HCT116 (cell line): ENCODE measurements around the gene RETREG1. TPM values are rescaled to one million over a fixed set of nuclear protein-coding genes. Genes with fewer than 3 reads are reported as not detected.

ENCODE experiments used
- ATAC-seq: fragments of 200-7000 bp; cut with Tn5 transposase; 2 replicates; pipeline ENCODE4 v1.9.1; 2020; ENCODE audit warnings: mild to moderate bottlenecking, moderate library complexity
- BruUV-seq: library from RNA; stranded (reverse); fragments of 400-500 nt; replicated peaks from 2 replicates; lab custom pipeline; 2021; lab: Mats Ljungman, UMichigan
- CTCF ChIA-PET: fragments of 300-600 bp; sonication (Branson Sonifier 250); formaldehyde crosslinking; loops from one replicate; lab custom pipeline; 2021; ENCODE audit warnings: antibody characterized with exemption; lab: Charles Lee
- POLR2A ChIA-PET: fragments of 300-600, 350-600 bp; sonication (Branson Sonifier 250); formaldehyde crosslinking; loops from one replicate; lab custom pipeline; 2021; ENCODE audit warnings: antibody characterized with exemption; lab: Charles Lee
- RAD21 ChIA-PET, 2 experiments: fragments of 300-600 bp; sonication (Branson Sonifier 250); formaldehyde crosslinking; loops; one replicate each; lab custom pipeline; 2023; ENCODE audit warnings: low total read pairs in 2 of 2; ENCODE audit not compliant: uncharacterized antibody in 2 of 2, unreplicated experiment in 2 of 2, low non-redundant PET in 1 of 2; lab: Charles Lee
- DNase-seq: peaks from one replicate; pipeline ENCODE4 v3.0.0-alpha.2; 2010; ENCODE audit warnings: low read depth, low spot score
- H2AFZ ChIP-seq: fragments of 200-600 bp; shearing (Covaris generic), sonication (generic); 2 replicates; pipeline ENCODE4 v1.6.1; 2017; ENCODE audit warnings: low read depth, mixed run types, mixed read lengths, antibody characterized with exemption, low read length; ENCODE audit not compliant: poor library complexity, severe bottlenecking
- H3K27ac ChIP-seq: 2 replicates; pipeline ENCODE4 v1.5.1; 2012; ENCODE audit warnings: low read depth, low read length
- H3K27me3 ChIP-seq: fragments of 200-600 bp; sonication (generic); 2 replicates; pipeline ENCODE4 v1.6.1; 2016; ENCODE audit warnings: mixed run types, low read length, mixed read lengths; ENCODE audit not compliant: insufficient read depth
- H3K36me3 ChIP-seq, 2 experiments: fragments of 200-500 bp in 1 of 2; fragments of 200-600 bp in 1 of 2; sonication (Bioruptor generic) in 1 of 2; sonication (generic) in 1 of 2; 2 replicates each; pipeline versions ENCODE4 v1.5.1 to v1.6.1; 2014 to 2016; ENCODE audit warnings: low read length in 2 of 2, inconsistent platforms in 1 of 2, mixed read lengths in 1 of 2, mixed run types in 1 of 2; ENCODE audit not compliant: insufficient read depth in 2 of 2, control insufficient read depth in 1 of 2
- H3K4me1 ChIP-seq, 2 experiments: fragments of 200-600 bp in 1 of 2; sonication (generic) in 1 of 2; 2 replicates each; pipeline versions ENCODE4 v1.5.1 to v1.6.1; 2012 to 2017; ENCODE audit warnings: low read length in 2 of 2, inconsistent platforms in 1 of 2, mild to moderate bottlenecking in 1 of 2, mixed read lengths in 1 of 2, mixed run types in 1 of 2, moderate library complexity in 1 of 2; ENCODE audit not compliant: insufficient read depth in 2 of 2, control insufficient read depth in 1 of 2
- H3K4me2 ChIP-seq: fragments of 200-600 bp; sonication (generic); 2 replicates; pipeline ENCODE4 v1.6.1; 2017; ENCODE audit warnings: mixed run types, low read length, mixed read lengths
- H3K4me3 ChIP-seq, 2 experiments: fragments of 200-600 bp in 1 of 2; sonication (generic) in 1 of 2; replicated peaks in 1 of 2; 2 replicates each; pipeline ENCODE4 v1.5.1; 2011 to 2016; ENCODE audit warnings: low read length in 2 of 2, control low read depth in 1 of 2, low read depth in 1 of 2, mild to moderate bottlenecking in 1 of 2, mixed read lengths in 1 of 2, mixed run types in 1 of 2
- H3K79me2 ChIP-seq: fragments of 200-600 bp; sonication (generic); 2 replicates; pipeline ENCODE4 v1.6.1; 2017; ENCODE audit warnings: mild to moderate bottlenecking, mixed run types, low read length, moderate library complexity, mixed read lengths; ENCODE audit not compliant: insufficient read depth
- H3K9ac ChIP-seq: fragments of 200-600 bp; sonication (generic); 2 replicates; pipeline ENCODE4 v1.6.1; 2016; ENCODE audit warnings: low read length, mixed read lengths
- H3K9me2 ChIP-seq: fragments of 200-600 bp; sonication (generic), shearing (Covaris generic); 2 replicates; pipeline ENCODE4 v1.6.1; 2017; ENCODE audit warnings: mixed run types, mild to moderate bottlenecking, moderate library complexity; ENCODE audit not compliant: insufficient read depth
- H3K9me3 ChIP-seq, 2 experiments: fragments of 200-500 bp in 1 of 2; fragments of 200-600 bp in 1 of 2; sonication (Bioruptor generic) in 1 of 2; sonication (generic) in 1 of 2; 2 replicates each; pipeline ENCODE4 v1.6.1; 2014 to 2017; ENCODE audit warnings: low read length in 2 of 2, mixed read lengths in 2 of 2, inconsistent platforms in 1 of 2, low read depth in 1 of 2, mild to moderate bottlenecking in 1 of 2, mixed run types in 1 of 2, moderate library complexity in 1 of 2; ENCODE audit not compliant: control insufficient read depth in 1 of 2, insufficient read depth in 1 of 2
- H4K20me1 ChIP-seq: fragments of 200-600 bp; sonication (generic), shearing (Covaris generic); 2 replicates; pipeline ENCODE4 v1.6.1; 2017; ENCODE audit warnings: mixed run types, mild to moderate bottlenecking, moderate library complexity; ENCODE audit not compliant: insufficient read depth
- CBX3 ChIP-seq: IDR thresholded peaks from 2 replicates; pipeline ENCODE4 v1.6.1; 2012; ENCODE audit warnings: low read depth
- FOSL1 ChIP-seq: IDR thresholded peaks from 2 replicates; pipeline ENCODE4 v1.6.1; 2012; ENCODE audit warnings: low read depth
- RAD21 ChIP-seq: IDR thresholded peaks from 2 replicates; pipeline ENCODE4 v1.6.1; 2012; ENCODE audit warnings: low read depth, mild to moderate bottlenecking
- SIN3A ChIP-seq: IDR thresholded peaks from 2 replicates; pipeline ENCODE4 v1.6.1; 2012; ENCODE audit warnings: low read depth
- SP1 ChIP-seq: IDR thresholded peaks from 2 replicates; pipeline ENCODE4 v1.6.1; 2012; ENCODE audit warnings: low read depth
- YY1 ChIP-seq: IDR thresholded peaks from 2 replicates; pipeline ENCODE4 v1.6.1; 2011; ENCODE audit warnings: low read length, low read depth, moderate library complexity, mild to moderate bottlenecking; ENCODE audit not compliant: insufficient replicate concordance; ENCODE audit errors: extremely low read depth
- intact Hi-C: fragments of 100-400 bp; cut with micrococcal nuclease; formaldehyde crosslinking; loops from 2 replicates; pipeline ENCODE4 v1.10.0; 2022
- total RNA-seq: library from RNA; stranded (reverse); gene quantifications from one replicate; pipeline ENCODE4 v1.2.1, GENCODE V29; 2021; ENCODE audit not compliant: unreplicated experiment
- TF ChIP-seq, protein P1 (sequence below), 3 experiments: fragments of 200-600 bp in 1 of 3; sonication (generic) in 1 of 3; IDR thresholded peaks in 2 of 3; conservative IDR thresholded peaks in 1 of 3; 2 replicates each; pipeline ENCODE4 v1.5.1; 2012 to 2017; ENCODE audit warnings: low read depth in 2 of 3, low read length in 2 of 3, antibody characterized with exemption in 1 of 3, borderline replicate concordance in 1 of 3, control low read depth in 1 of 3, mild to moderate bottlenecking in 1 of 3, mixed read lengths in 1 of 3, mixed run types in 1 of 3, moderate library complexity in 1 of 3; ENCODE audit not compliant: insufficient read depth in 1 of 3

The RETREG1 gene
- total RNA-seq, 1 experiment from 2014 or later = 6.0 TPM

DNA sequence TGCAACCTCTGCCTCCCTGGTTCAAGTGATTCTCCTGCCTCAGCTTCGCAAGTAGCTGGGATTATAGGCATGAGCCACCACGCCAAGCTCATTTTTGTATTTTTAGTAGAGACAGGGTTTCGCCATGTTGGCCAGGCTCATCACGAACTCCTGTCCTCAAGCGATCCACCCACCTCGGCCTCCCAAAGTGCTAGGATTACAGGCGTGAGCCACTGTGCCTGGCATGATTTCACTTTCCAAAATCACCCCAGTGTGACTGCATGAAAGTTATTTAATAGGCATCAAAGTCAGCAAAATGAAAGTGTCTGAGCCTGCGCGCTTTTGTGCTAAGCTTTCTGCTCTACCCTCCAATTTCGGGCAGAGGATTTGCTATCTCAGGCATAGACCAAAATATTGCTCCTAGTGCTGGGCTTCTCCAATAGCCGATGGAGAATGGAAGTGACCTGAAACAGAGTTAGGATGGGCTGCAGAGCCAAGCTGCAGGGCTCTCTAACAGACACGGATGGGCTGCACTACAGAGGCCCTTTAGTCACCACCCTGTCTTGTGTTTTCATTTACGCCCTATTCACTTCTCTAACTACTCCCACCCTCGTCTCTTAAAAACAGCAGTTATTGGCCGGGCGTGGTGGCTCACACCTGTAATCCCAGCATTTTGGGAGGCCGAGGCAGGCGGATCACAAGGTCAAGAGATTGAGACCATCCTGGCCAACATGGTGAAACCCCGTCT is 44.3 kb downstream of the RETREG1 start:
- Histone ChIP-seq H2AFZ (no peak overlapping the region), H3K9ac (no peak overlapping the region), H3K36me3 (no peaks in the 10 kb centered on the region), H3K79me2 (no peaks in the 10 kb centered on the region), H3K27ac (no peak overlapping the region), H3K4me3 (no peak overlapping the region), H3K4me2 (no peak overlapping the region), H3K9me3 (no peaks in the 10 kb centered on the region), H3K27me3 (no peaks in the 10 kb centered on the region), H3K9me2 (no peaks in the 10 kb centered on the region), H4K20me1 (no peaks in the 10 kb centered on the region), H3K4me1 (no peaks in the 10 kb centered on the region)
- CTCF ChIA-PET = interaction anchor here (1.0 kb wide), 1 partner anchor 21 kb away, joined by 3 read pairs; no protein-coding TSS in a partner anchor
- intact Hi-C loops = no loop called here
- no TSS peak for BruUV-seq
- RAD21 ChIA-PET = no interaction called here
- ATAC-seq (no peak), DNase-seq (no peak)
- POLR2A ChIA-PET = no interaction called here
- TF ChIP-seq CBX3 (no peak), SIN3A (no peak), YY1 (no peak), SP1 (no peak), RAD21 (no peak), FOSL1 (no peak)
- TF ChIP-seq, protein P1, sequence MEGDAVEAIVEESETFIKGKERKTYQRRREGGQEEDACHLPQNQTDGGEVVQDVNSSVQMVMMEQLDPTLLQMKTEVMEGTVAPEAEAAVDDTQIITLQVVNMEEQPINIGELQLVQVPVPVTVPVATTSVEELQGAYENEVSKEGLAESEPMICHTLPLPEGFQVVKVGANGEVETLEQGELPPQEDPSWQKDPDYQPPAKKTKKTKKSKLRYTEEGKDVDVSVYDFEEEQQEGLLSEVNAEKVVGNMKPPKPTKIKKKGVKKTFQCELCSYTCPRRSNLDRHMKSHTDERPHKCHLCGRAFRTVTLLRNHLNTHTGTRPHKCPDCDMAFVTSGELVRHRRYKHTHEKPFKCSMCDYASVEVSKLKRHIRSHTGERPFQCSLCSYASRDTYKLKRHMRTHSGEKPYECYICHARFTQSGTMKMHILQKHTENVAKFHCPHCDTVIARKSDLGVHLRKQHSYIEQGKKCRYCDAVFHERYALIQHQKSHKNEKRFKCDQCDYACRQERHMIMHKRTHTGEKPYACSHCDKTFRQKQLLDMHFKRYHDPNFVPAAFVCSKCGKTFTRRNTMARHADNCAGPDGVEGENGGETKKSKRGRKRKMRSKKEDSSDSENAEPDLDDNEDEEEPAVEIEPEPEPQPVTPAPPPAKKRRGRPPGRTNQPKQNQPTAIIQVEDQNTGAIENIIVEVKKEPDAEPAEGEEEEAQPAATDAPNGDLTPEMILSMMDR (IDR thresholded peaks at IDR 0.05 in 2 of 3, conservative IDR thresholded peaks at IDR 0.05 in 1 of 3; ENCODE audit: borderline replicate concordance in 1 of 3, insufficient read depth in 1 of 3, low read depth in 2 of 3, low read length in 2 of 3) = no peak
